GM12864 (cell line): ENCODE data around the gene CIB1.

Experiments
- DNase-seq: peaks from one replicate; pipeline ENCODE4 v3.0.0-alpha.2; 2011; ENCODE audit warnings: low read depth
- H3K4me3 ChIP-seq: 2 replicates; pipeline ENCODE4 v1.5.1; 2011; ENCODE audit warnings: mild to moderate bottlenecking, low read depth, low read length, control low read depth
- CTCF ChIP-seq: IDR thresholded peaks from 2 replicates; pipeline ENCODE4 v1.5.1; 2011; ENCODE audit warnings: low read depth, mild to moderate bottlenecking, moderate library complexity, low read length, control low read depth, inconsistent platforms; ENCODE audit errors: missing control alignments

CIB1 gene

GRCh38 chr15:90213818-90214204 is 19.9 kb downstream of the CIB1 start:
- no peak for DNase-seq

GRCh38 chr15:90213122-90213817 is 20.5 kb downstream of the CIB1 start:
- no peak for TF ChIP-seq CTCF
- no peak for DNase-seq
- H3K4me3 ChIP-seq = no peak overlapping the region

More at GRCh38 chr15:90213818-90214204, 19.9 kb downstream of the CIB1 start:
- H3K4me3 ChIP-seq = no peak overlapping the region
- TF ChIP-seq CTCF = no peak

GRCh38 chr15:90212221-90213098 is 21.3 kb downstream of the CIB1 start:
- DNase-seq = no peak
- H3K4me3 ChIP-seq = no peak overlapping the region
- no peak for TF ChIP-seq CTCF

GRCh38 chr15:90211440-90212143 is 22.1 kb downstream of the CIB1 start:
- DNase-seq = no peak
- TF ChIP-seq CTCF = no peak
- H3K4me3 ChIP-seq = no peak overlapping the region

GRCh38 chr15:90211009-90211408 is 22.7 kb downstream of the CIB1 start:
- H3K4me3 ChIP-seq = no peak overlapping the region
- no peak for DNase-seq
- TF ChIP-seq CTCF = no peak

GRCh38 chr15:90210593-90210992 is 23.1 kb downstream of the CIB1 start:
- H3K4me3 ChIP-seq = no peak overlapping the region
- no peak for DNase-seq
- no peak for TF ChIP-seq CTCF
